DOHH2 (cell line): ENCODE data around the gene ATP9B.

Experiments used
- EZH2phosphoT487 ChIP-seq: fragments of 200-600 bp; sonication (generic); IDR thresholded peaks from 2 replicates; pipeline ENCODE4 v1.6.1; 2017; ENCODE audit warnings: borderline replicate concordance, mild to moderate bottlenecking, antibody characterized with exemption, low read length, moderate library complexity, mixed read lengths
- TF ChIP-seq, protein P1 (sequence below): fragments of 200-600 bp; sonication (generic); IDR thresholded peaks from one replicate; pipeline ENCODE4 v1.5.1; 2014; ENCODE audit warnings: antibody characterized with exemption, mild to moderate bottlenecking, low read depth, low read length; ENCODE audit not compliant: poor library complexity, severe bottlenecking

DNA sequence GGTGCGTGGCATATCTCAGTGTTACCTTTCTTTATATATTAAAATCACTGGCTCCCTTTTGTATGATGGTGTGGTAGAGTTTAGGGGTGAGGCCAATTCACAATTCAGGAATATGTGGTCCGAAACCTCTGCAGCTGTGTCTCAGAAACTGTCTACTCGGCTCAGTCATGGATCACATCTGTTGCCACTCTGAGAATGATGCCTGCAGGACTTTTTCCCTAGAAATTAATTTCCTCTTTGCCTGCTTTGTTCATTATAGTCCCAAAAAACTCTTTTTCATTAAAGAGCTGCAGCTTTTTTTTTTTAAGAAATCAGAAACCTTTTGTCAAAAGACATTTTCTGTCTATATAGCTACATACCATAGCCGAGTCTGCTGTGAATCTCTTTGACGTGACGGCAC lies 221.7 kb downstream of the ATP9B start:
- TF ChIP-seq, protein P1, sequence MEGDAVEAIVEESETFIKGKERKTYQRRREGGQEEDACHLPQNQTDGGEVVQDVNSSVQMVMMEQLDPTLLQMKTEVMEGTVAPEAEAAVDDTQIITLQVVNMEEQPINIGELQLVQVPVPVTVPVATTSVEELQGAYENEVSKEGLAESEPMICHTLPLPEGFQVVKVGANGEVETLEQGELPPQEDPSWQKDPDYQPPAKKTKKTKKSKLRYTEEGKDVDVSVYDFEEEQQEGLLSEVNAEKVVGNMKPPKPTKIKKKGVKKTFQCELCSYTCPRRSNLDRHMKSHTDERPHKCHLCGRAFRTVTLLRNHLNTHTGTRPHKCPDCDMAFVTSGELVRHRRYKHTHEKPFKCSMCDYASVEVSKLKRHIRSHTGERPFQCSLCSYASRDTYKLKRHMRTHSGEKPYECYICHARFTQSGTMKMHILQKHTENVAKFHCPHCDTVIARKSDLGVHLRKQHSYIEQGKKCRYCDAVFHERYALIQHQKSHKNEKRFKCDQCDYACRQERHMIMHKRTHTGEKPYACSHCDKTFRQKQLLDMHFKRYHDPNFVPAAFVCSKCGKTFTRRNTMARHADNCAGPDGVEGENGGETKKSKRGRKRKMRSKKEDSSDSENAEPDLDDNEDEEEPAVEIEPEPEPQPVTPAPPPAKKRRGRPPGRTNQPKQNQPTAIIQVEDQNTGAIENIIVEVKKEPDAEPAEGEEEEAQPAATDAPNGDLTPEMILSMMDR, result no peak
- TF ChIP-seq EZH2phosphoT487, result no peak
